SKM-1 treated with dmso at 0.1 percent for 144 hours (cell line): ENCODE data around the gene CAMK2G.

ENCODE experiments used
- DNase-seq: peaks from one replicate; lab custom pipeline; 2025; ENCODE audit not compliant: unreplicated experiment; lab: John Stamatoyannopoulos, UW

Gene CAMK2G

GRCh38 chr10:73779539-73780197 is 94.7 kb downstream of the CAMK2G start:
- no peak for DNase-seq

- DNase-seq: no peak
Observed at GRCh38 chr10:73779018-73779417, 95.3 kb downstream of the CAMK2G start.

DNA sequence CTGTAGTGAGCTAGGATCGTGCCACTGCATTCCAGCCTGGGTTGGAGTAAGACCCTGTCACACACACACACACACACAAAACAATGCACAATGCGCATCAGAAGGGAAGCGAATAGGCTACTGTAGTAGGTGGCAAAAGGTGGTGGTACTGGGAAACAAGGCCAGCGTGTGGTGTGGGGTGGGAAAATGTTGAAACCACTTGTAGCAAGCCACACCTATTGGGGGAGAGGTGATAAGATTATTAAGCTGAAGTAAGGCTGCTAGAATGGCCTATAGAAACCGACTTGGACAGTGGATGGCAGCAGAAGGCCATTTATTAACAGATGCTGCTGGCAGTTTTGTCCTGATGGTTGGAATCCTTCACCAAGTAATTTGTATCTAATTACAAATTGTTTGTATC is 99.7 kb downstream of the CAMK2G start:
- DNase-seq: no peak

DNA sequence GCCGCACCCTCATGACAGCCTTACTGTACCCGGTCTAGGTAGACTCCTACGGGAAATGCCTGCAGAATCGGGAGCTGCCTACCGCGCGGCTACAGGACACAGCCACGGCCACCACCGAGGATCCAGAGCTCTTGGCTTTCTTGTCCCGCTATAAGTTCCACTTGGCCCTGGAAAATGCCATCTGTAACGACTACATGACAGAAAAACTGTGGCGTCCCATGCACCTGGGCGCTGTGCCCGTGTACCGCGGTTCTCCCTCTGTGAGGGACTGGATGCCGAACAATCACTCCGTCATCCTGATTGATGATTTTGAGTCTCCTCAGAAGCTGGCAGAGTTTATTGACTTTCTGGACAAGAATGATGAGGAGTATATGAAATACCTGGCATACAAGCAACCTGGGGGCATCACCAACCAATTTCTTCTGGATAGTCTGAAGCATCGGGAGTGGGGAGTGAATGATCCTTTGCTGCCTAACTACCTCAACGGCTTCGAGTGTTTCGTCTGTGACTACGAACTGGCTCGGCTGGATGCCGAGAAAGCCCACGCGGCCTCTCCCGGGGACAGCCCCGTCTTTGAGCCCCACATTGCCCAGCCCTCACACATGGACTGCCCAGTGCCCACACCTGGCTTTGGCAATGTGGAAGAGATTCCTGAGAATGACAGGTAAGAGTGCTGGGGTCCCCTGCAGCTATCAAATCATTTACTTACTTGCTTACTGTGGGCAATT is 101.0 kb downstream of the CAMK2G start:
- DNase-seq: no peak

DNA sequence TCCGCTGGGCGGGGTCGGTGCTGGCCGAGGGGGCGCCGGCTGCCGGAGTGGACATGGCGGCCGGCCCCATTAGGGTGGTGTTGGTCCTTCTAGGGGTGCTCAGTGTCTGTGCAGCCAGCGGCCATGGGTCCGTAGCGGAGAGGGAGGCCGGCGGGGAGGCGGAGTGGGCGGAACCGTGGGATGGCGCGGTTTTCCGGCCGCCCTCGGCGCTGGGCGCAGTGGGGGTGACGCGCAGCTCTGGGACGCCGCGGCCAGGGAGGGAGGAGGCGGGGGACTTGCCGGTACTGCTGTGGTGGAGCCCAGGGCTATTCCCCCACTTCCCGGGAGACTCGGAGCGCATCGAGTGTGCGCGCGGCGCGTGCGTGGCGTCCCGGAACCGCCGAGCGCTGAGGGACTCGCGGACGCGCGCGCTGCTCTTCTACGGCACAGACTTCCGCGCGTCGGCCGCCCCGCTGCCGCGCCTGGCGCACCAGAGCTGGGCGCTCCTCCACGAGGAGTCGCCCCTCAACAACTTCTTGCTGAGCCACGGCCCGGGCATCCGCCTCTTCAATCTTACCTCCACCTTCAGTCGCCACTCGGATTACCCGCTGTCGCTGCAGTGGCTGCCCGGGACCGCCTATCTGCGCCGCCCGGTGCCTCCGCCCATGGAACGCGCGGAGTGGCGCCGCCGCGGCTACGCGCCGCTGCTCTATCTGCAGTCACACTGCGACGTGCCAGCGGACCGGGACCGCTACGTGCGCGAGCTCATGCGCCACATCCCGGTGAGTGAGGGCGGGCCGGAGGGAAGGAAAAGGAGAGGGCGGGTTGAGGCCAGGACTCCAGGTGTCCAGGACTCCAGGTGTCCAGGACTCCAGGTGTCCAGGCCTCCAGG is 101.8 kb downstream of the CAMK2G start:
- peak; percentile 66 for DNase-seq

DNA sequence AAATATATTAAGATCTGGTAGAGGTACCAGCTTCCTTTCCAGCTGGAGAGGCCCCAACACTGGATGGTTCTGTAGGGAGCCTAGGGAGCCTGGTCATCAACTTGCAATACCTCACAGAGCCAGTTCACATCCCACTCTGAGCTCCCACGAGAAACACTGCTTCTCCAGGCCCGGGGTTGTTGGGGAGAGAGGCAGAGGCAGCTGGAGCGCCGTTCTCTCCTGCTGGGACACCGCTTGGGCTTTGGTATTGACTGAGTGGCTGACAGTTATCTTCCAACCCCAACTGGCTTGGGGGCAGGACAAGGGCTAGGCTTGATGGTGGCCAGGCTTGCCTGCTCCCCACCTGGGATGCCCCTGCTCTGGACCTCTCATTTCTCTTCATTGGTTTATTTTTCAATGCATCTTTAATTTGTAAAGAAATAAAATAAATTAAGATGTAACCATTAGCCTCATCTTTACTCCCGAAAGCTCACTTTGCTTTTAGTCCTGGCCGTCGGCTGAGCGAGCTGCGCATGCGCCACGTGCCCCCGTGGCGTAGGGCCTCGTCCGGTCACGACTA is 102.6 kb downstream of the CAMK2G start:
- DNase-seq: peak; percentile 21

- DNase-seq: no peak
Observed at GRCh38 chr10:73769396-73769795, 105.0 kb downstream of the CAMK2G start.

- no peak for DNase-seq
Observed at GRCh38 chr10:73768881-73769280, 105.5 kb downstream of the CAMK2G start.

GRCh38 chr10:73765066-73765465 is 109.3 kb downstream of the CAMK2G start:
- DNase-seq: no peak

GRCh38 chr10:73763343-73763742 is 111.0 kb downstream of the CAMK2G start:
- DNase-seq: no peak

DNA sequence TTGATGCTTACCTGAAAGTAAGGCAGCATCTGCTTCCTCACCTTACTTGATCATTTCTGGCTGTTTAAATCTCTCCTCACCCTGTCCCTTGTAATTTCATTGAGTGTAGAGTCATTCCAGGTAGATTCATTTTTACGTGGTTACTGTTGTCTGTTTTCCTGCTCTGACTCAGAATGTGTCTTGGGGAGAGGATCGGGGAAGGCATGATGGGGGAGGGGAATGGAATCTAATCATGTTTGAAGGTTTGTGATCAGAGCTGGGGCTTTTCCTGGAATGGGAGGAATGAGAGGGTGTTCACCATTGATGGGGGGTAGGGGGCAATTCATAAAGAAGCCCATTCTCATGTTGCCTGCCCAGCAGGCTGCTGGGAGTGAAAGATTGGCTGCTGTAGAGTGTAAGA is 111.4 kb downstream of the CAMK2G start:
- no peak for DNase-seq
